Measurements from ENCODE around the gene C3orf49.

Gene C3orf49

DNA sequence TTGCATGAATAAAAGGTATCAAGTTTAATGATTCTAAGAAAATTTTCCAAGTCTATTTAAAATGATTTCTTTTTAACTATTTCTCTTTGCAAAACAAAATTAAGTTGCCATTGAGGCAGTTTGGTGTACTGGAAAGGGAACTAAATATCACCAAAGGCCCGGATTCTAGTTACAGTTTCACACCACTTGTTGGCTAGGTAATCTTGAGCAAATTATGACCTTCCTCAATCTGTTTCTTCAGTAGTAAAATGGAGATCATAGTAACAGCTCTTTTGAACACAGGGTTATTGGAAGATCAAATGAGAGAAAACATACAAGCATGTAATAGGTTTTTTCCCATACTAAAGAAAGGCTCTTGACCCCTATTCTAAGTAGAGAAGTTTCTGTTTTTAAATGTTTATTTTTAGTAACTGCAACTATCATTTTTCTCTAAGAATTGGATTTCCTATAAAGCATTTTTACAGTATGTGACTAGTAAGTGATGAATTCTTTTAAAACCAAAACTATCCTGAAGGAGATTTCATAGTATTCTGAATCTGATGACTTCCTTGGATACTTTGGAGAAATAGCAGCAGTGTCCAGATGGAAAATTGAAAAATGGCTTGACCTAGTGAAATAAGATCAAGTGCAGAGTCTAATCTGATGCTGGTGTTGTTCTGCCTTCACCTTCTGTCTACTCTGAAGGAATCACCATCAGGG is 77.4 kb downstream of the C3orf49 start:
- TF ChIP-seq, protein P1, sequence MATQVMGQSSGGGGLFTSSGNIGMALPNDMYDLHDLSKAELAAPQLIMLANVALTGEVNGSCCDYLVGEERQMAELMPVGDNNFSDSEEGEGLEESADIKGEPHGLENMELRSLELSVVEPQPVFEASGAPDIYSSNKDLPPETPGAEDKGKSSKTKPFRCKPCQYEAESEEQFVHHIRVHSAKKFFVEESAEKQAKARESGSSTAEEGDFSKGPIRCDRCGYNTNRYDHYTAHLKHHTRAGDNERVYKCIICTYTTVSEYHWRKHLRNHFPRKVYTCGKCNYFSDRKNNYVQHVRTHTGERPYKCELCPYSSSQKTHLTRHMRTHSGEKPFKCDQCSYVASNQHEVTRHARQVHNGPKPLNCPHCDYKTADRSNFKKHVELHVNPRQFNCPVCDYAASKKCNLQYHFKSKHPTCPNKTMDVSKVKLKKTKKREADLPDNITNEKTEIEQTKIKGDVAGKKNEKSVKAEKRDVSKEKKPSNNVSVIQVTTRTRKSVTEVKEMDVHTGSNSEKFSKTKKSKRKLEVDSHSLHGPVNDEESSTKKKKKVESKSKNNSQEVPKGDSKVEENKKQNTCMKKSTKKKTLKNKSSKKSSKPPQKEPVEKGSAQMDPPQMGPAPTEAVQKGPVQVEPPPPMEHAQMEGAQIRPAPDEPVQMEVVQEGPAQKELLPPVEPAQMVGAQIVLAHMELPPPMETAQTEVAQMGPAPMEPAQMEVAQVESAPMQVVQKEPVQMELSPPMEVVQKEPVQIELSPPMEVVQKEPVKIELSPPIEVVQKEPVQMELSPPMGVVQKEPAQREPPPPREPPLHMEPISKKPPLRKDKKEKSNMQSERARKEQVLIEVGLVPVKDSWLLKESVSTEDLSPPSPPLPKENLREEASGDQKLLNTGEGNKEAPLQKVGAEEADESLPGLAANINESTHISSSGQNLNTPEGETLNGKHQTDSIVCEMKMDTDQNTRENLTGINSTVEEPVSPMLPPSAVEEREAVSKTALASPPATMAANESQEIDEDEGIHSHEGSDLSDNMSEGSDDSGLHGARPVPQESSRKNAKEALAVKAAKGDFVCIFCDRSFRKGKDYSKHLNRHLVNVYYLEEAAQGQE (IDR thresholded peaks at IDR 0.05; ENCODE audit: insufficient replicate concordance, low read depth): no peak
- no peak for TF ChIP-seq POLR2AphosphoS5 (IDR thresholded peaks at IDR 0.05; ENCODE audit: low read depth)
- TF ChIP-seq, protein P2, sequence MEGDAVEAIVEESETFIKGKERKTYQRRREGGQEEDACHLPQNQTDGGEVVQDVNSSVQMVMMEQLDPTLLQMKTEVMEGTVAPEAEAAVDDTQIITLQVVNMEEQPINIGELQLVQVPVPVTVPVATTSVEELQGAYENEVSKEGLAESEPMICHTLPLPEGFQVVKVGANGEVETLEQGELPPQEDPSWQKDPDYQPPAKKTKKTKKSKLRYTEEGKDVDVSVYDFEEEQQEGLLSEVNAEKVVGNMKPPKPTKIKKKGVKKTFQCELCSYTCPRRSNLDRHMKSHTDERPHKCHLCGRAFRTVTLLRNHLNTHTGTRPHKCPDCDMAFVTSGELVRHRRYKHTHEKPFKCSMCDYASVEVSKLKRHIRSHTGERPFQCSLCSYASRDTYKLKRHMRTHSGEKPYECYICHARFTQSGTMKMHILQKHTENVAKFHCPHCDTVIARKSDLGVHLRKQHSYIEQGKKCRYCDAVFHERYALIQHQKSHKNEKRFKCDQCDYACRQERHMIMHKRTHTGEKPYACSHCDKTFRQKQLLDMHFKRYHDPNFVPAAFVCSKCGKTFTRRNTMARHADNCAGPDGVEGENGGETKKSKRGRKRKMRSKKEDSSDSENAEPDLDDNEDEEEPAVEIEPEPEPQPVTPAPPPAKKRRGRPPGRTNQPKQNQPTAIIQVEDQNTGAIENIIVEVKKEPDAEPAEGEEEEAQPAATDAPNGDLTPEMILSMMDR (IDR thresholded peaks at IDR 0.05; ENCODE audit: insufficient read depth, low read length): no peak
- no peak for TF ChIP-seq GABPA (IDR thresholded peaks at IDR 0.05; ENCODE audit: low read depth)
- no peak for TF ChIP-seq SPI1 (IDR thresholded peaks at IDR 0.05; ENCODE audit: borderline replicate concordance, low read depth)
- H3K27me3 ChIP-seq (ENCODE audit: insufficient read depth, poor library complexity, severe bottlenecking): no peaks in the 10 kb centered on the region
- no peak for DNase-seq (ENCODE audit: low read depth in 1 of 2, low spot score in 1 of 2)

More for the DNA sequence above, 77.4 kb downstream of the C3orf49 start:
- no peak overlapping the region for H3K4me3 ChIP-seq (replicated peaks; ENCODE audit: insufficient read depth, low read length)
- H3K27ac ChIP-seq (replicated peaks): no peak overlapping the region

All from HL-60 (cell line).